HG03378 (cell line): ENCODE measurements around the gene XIRP1.
A peak's percentile ranks its signal among the peaks of the same experiment; 100 is the strongest.
"Not testable (repeated sequence)": the region's sequence is repeated elsewhere in the genome, so short reads cannot be mapped to it uniquely, and the experiment has no call there.

Experiments used
- ATAC-seq: cut with Tn5 transposase; IDR thresholded peaks from one replicate; pipeline ENCODE4 v1.9.1; 2021; ENCODE audit warnings: mild to moderate bottlenecking, moderate library complexity; ENCODE audit not compliant: unreplicated experiment

The XIRP1 gene

GRCh38 chr3:39192490-39193092, at the start of gene XIRP1:
Gene XIRP1 (minus strand): TSS chr3:39192595. CDS start chr3:39189445, 3,150 bp downstream.
- no peak for ATAC-seq

GRCh38 chr3:39241561-39241960, 49.2 kb upstream of the XIRP1 start:
- no peak for ATAC-seq

GRCh38 chr3:39237027-39237426, 44.6 kb upstream of the XIRP1 start:
- no peak for ATAC-seq

- ATAC-seq: no peak
These were observed 42.3 kb upstream of the XIRP1 start for GRCh38 chr3:39234651-39235050.

- ATAC-seq: no peak
These were observed 40.5 kb upstream of the XIRP1 start for GRCh38 chr3:39232859-39233258.

DNA sequence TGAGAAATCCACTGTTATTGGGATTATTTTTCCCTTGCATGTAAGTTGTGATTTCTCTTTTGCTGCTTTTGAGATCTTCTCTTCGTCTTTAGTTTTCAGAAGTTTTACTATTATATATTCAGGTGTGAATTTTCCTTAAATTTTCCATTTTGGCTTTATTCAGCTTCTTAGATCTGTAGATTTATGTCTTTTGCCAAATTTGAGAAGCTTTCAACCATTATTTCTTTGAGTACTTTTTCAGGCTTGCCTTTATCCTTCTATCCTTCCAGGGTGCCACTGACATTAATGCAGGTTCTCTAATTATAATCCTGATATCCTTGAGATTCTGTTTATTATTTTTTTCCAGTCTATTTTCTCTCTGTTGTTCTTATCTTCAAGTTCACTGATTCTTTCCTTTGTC, 38.1 kb upstream of the XIRP1 start:
- ATAC-seq: no peak

DNA sequence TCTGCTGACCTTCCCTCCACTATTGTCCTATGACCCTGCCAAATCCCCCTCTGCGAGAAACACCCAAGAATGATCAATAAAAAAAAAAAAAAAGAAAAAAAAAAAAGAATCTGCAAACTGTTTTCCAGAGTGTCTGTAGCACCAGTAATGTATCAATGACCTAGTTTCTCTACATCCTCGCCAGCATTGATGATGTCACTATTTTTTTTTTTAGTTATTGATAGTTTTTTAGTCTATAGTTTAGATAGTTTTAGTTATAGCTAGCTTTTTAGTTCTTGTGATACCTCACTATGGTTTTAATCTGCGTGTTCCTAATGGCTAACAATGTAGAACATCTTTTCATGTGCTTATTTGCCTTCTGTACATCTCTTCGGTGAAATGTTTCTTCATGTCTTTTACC, 36.1 kb upstream of the XIRP1 start:
- no peak for ATAC-seq

DNA sequence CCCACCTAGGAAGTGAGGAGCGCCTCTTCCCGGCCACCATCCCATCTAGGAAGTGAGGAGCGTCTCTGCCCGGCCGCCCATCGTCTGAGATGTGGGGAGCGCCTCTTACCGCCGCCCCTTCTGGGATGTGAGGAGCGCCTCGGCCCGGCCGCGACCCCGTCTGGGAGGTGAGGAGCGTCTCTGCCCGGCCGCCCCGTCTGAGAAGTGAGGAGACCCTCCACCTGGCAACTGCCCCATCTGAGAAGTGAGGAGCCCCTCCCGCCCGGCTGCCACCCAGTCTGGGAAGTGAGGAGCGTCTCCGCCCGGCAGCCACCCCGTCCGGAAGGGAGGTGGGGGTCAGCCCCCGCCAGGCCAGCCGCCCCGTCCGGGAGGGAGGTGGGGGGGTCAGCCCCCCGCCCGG, 35.2 kb upstream of the XIRP1 start:
- not testable (repeated sequence) for ATAC-seq

GRCh38 chr3:39226106-39226741, 33.8 kb upstream of the XIRP1 start:
- no peak for ATAC-seq

GRCh38 chr3:39224288-39224687, 31.9 kb upstream of the XIRP1 start:
- no peak for ATAC-seq

GRCh38 chr3:39222939-39223338, 30.5 kb upstream of the XIRP1 start:
- no peak for ATAC-seq

DNA sequence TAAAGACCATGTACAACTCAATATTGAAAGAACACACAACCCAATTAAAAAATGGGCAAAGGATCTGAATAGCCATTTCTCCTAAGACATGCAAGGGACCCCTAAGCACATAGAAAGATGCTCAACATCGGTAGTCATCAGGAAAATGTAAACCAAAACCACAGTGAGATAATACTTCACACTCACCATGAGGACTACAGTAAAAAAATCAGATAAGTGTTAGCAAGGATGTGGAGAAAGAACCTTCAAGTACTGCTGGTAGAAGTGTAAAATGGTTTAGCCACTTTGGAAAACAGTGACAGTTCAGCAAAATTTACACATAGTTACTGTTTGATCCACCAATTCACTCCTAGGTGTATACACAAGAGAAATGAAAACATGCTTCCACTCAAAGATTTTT, 30.1 kb upstream of the XIRP1 start:
- ATAC-seq: no peak

DNA sequence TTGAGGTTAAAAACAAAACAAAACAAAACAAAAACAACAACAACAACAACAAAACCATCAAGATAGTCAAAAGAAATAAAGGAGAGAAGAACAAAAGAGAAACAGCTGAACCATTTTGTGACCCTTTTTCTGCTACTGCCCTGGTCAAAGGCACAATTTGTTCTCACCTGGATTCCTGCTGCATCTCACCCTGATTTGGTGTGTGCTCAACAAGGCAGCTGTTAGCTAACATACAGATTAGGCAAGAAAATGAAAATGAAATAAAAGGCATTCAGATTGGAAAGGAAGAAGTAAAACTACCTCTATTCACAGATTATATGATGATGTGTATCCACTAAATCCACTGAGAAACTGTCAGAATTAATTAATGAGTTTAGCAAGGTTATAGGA, 28.7 kb upstream of the XIRP1 start:
- no peak for ATAC-seq

GRCh38 chr3:39220407-39221140, 28.2 kb upstream of the XIRP1 start:
- no peak for ATAC-seq

- ATAC-seq: no peak
These were observed 27.3 kb upstream of the XIRP1 start for GRCh38 chr3:39219702-39220101.

DNA sequence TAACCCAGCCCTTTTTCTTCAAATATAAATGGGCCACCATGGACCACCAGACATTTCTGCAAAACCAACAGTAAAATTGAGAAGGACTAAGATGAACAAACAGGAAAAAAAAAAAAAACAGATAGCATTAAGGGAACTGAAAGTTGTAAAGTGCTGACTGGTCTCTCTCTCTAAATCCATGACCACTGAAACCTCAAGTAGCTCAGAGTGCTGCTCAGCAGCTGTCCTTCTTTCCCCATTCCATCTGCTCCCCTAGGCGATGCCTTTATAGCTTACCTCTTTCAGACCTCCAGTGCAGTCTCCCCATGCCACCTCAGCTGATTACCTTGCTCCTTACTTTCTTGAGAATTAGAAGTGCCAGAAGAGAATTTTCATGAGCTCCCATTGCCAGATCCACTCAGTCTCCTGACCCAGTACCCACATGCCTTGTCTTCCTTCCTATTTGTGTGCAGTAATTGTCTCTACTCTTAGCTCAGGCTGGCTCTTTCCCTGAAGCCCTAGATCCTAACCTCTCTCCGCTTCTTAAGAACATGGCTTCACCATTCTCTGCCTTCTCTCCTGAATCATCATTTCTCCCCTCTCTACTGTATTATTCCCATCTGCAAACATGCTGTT, 23.9 kb upstream of the XIRP1 start:
- peak; percentile 96 for ATAC-seq

- ATAC-seq: no peak
These were observed 21.2 kb upstream of the XIRP1 start for GRCh38 chr3:39213613-39214012.

DNA sequence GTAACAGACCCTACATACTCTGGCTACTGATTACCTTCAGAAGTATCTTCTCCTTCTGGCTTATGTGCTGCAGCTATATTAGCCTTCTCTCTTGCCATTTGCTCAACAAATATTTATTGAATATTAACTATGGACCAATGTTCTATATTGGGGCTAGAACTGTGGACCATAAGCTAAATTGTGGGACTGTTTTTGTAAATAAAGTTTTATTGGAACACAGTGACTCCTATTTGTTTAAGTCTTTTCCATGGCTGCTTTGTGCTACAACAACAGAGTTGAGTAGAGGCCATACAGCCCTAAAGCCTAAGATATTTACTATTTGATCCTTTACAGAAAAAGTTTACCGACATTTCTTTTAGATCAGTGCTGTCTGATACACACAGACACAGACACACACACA, 20.3 kb upstream of the XIRP1 start:
- no peak for ATAC-seq

- ATAC-seq: no peak
These were observed 19.1 kb upstream of the XIRP1 start for GRCh38 chr3:39211332-39212130.

- ATAC-seq: no peak
These were observed 17.7 kb upstream of the XIRP1 start for GRCh38 chr3:39210078-39210477.

DNA sequence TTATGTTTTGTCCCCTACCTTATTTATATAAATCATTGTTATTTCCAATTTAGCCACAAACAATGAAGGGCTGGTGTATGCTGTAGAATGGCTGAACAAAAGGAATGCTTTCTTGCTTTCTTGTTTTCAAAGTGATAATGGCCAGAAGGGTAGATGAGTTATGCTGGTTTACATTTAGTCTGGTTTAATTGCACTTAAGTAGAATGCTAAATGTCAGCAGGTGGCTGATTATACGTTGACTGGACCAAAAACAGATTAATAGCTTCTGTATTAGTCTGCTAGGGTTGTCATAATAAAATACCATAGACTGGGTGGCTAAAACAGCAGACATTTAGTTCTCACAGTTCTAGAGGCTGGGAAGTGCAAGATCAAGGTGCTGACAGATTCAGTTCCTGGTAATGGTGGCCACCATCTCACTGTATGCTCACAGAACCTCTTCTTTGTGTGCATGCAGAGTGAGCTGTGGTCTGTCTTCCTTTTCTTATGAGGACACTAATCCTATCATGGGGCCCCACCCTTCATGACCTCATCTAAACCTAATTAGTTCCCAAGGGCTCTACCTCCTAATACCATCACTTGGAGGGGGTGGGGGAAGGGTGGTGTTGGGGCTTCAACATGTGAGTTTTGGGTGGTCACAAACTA, 17.1 kb upstream of the XIRP1 start:
- ATAC-seq: no peak
